WERI-Rb-1 (cell line): ENCODE results near the gene GTF3C1.

Source experiments
- DNase-seq: peaks from one replicate; pipeline ENCODE4 v3.0.0-alpha.2; 2020
- H3K27ac ChIP-seq: fragments of 250-450 bp; sonication (Bioruptor Pico); 2 replicates; pipeline ENCODE4 v1.5.1; 2020; ENCODE audit warnings: mild to moderate bottlenecking, moderate library complexity
- H3K27me3 ChIP-seq: fragments of 250-450 bp; sonication (Bioruptor Pico); 2 replicates; pipeline ENCODE4 v1.5.1; 2021; ENCODE audit warnings: mild to moderate bottlenecking, low read depth, moderate library complexity; ENCODE audit not compliant: insufficient read depth, severe bottlenecking
- H3K36me3 ChIP-seq: fragments of 250-450 bp; sonication (Bioruptor Pico); 2 replicates; pipeline ENCODE4 v1.5.1; 2020; ENCODE audit warnings: mild to moderate bottlenecking, moderate library complexity
- H3K4me3 ChIP-seq: 2 replicates; pipeline ENCODE4 v1.5.1; 2011; ENCODE audit warnings: low read depth, mild to moderate bottlenecking, control low read depth, low read length
- H3K9me3 ChIP-seq: fragments of 250-450 bp; sonication (Bioruptor Pico); 2 replicates; pipeline ENCODE4 v1.5.1; 2021; ENCODE audit warnings: mild to moderate bottlenecking, moderate library complexity; ENCODE audit not compliant: severe bottlenecking
- TF ChIP-seq, protein P1 (sequence below): IDR thresholded peaks from 2 replicates; pipeline ENCODE4 v1.5.1; 2011; ENCODE audit warnings: low read depth, mild to moderate bottlenecking, control low read depth, inconsistent platforms, low read length

Gene GTF3C1

DNA sequence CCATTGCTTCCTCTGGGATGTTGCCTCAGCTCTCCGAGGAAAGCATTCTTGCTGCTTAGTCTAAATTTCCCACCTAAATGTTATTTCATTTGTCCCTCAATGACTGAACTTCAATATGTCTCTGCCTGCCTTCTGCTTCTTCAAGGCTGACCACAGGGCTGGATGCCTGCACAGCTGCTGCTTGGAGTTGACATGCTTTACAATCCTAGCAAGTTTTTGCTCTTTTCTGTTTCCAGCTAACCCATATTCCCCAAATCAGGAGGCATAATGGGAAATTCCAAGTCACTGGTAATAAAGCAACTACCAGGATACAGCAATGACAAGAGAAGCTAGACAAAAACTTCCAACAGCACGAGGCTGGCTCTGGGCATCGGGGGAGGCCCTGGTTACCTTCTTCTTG lies 48.9 kb downstream of the GTF3C1 start:
- H3K27ac ChIP-seq: no peak overlapping the region
- TF ChIP-seq, protein P1, sequence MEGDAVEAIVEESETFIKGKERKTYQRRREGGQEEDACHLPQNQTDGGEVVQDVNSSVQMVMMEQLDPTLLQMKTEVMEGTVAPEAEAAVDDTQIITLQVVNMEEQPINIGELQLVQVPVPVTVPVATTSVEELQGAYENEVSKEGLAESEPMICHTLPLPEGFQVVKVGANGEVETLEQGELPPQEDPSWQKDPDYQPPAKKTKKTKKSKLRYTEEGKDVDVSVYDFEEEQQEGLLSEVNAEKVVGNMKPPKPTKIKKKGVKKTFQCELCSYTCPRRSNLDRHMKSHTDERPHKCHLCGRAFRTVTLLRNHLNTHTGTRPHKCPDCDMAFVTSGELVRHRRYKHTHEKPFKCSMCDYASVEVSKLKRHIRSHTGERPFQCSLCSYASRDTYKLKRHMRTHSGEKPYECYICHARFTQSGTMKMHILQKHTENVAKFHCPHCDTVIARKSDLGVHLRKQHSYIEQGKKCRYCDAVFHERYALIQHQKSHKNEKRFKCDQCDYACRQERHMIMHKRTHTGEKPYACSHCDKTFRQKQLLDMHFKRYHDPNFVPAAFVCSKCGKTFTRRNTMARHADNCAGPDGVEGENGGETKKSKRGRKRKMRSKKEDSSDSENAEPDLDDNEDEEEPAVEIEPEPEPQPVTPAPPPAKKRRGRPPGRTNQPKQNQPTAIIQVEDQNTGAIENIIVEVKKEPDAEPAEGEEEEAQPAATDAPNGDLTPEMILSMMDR: no peak
- no peaks in the 10 kb centered on the region for H3K27me3 ChIP-seq
- peaks cover 94% of the 10 kb centered on the region for H3K36me3 ChIP-seq
- no peak for DNase-seq
- H3K4me3 ChIP-seq: no peak overlapping the region
- H3K9me3 ChIP-seq: no peaks in the 10 kb centered on the region

DNA sequence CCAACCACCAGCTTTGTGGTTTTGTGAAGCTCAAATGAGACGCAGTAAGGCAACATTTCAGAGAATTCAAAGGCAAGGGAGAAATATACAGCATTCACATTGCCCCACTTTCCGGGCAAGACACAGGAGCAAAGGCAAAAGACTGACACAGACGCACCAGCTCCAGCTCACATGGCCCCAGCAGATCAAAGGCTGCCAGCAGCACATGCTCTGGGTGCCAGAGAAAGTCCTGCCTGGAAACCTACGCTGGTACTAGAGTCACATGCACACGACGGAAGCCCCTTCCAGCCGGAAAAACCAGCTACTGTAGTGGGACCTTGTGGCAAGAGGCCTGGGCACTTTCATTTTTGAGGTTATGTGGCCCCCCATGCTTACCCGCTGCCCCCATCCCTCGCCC lies 50.1 kb downstream of the GTF3C1 start:
- H3K4me3 ChIP-seq: no peak overlapping the region
- peak overlapping the region; percentile 93 for H3K27ac ChIP-seq
- peaks cover 94% of the 10 kb centered on the region for H3K36me3 ChIP-seq
- TF ChIP-seq, protein P1: no peak
- H3K9me3 ChIP-seq: no peaks in the 10 kb centered on the region
- no peaks in the 10 kb centered on the region for H3K27me3 ChIP-seq
- DNase-seq: no peak

DNA sequence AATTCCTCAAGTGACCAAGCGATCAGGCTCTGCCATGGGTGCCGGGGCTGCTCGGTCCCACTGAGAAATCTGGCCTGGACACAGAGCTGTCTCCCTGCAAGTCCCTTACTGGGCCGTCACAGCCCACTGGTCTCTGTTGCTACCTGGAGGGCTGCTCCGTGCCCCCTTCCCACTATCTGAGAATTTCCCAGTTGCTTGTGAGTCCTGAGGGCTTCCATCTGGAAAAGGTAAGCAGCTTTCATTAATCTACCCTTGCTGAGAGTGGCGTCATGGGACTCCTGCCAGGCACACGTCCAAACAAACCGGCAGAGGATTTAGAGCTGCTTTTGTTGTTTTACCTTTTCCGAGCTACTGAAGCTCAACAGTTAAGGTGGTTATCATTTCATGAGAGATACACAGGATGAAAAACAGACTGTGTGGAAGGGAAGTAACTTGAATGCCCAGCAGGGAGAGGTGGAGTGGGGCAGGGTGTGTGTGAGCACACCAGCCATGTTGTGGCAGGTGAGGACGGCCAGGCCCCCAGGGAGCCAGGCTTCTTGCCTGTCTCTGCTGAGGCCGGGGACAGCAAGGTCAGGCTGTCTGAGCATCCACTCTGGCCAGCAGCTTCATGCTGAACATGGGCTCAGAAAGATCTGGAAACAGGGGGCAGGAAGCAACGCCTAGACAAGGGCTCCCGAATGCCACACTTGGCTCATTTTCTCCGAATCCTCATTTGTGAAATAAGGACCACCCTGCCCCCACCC lies 50.6 kb downstream of the GTF3C1 start:
- Histone ChIP-seq H3K9me3 (no peaks in the 10 kb centered on the region), H3K4me3 (no peak overlapping the region), H3K27ac (peak overlapping the region; percentile 93), H3K27me3 (no peaks in the 10 kb centered on the region), H3K36me3 (peaks cover 94% of the 10 kb centered on the region)
- peak; percentile 73 for DNase-seq
- TF ChIP-seq, protein P1: no peak

DNA sequence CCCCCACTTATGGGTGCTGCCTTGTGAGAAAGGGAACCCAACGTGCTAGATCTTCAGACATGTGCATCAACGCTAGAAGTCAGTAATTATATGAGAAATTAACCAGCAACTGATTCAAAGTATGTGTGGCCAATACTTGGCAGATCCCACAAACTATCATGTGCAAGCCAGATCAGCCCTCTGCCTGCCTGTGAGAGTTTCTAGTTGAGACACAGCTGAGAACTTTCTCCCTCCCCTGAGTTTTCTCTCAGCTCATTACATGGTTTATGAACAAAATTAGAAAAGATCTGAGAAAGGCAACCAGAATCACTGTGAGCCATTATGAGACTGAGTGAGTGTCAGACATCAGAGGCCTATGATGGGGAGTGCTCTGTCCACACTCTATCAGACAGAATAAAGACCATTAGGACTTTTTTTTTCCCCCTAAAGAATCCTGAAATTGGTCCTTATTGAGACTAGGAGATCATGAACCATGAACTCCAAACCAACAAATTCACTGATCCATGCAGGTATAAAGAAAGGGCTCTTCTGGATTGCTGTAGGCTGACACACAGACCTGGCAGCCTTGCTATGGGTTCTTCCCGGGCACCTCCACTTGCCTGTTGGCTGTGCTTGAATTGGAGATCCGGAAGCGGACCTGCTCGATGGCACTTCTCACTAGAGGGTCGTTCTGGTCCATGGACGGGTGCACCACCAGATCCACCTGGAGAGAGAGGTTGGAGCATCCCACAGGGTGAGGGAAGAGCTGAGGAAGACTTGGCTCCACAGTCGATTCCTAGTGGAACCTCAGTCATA lies 51.5 kb downstream of the GTF3C1 start:
- H3K27me3 ChIP-seq: no peaks in the 10 kb centered on the region
- H3K4me3 ChIP-seq: no peak overlapping the region
- H3K27ac ChIP-seq: peak overlapping the region; percentile 93
- TF ChIP-seq, protein P1: no peak
- DNase-seq: no peak
- peaks cover 94% of the 10 kb centered on the region for H3K36me3 ChIP-seq
- no peaks in the 10 kb centered on the region for H3K9me3 ChIP-seq

DNA sequence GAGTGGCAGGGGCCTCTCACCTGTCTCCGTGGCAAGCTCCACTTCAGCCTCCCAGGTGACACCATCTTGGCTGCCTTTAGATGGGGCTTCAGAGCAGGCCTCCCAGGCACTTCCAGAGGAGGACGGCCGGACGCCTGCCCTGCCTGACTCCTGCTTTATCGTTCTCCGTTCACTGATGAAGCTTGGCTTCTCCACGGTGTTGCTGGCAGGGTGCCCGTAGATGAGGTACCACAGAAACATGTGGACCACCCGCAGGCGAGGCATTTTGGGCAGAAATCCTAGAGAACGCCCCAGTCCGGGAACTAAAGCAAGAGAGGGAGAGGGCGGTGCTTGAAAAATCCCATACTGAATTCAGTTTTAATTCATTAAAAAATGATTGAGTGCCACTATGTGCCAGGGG lies 54.5 kb downstream of the GTF3C1 start:
- Histone ChIP-seq H3K4me3 (no peak overlapping the region), H3K27me3 (no peaks in the 10 kb centered on the region), H3K9me3 (no peaks in the 10 kb centered on the region), H3K36me3 (peaks cover 96% of the 10 kb centered on the region), H3K27ac (no peak overlapping the region)
- TF ChIP-seq, protein P1: no peak
- no peak for DNase-seq
